NCI-H2081 treated with DMSO at 0.1 percent for 48 hours (cell line): ENCODE measurements around the gene ERBB4.
A peak's percentile ranks its signal among the peaks of the same experiment; 100 is the strongest.

Experiments used
- DNase-seq: peaks from one replicate; lab custom pipeline; 2025; lab: John Stamatoyannopoulos, UW

ERBB4 gene

DNA sequence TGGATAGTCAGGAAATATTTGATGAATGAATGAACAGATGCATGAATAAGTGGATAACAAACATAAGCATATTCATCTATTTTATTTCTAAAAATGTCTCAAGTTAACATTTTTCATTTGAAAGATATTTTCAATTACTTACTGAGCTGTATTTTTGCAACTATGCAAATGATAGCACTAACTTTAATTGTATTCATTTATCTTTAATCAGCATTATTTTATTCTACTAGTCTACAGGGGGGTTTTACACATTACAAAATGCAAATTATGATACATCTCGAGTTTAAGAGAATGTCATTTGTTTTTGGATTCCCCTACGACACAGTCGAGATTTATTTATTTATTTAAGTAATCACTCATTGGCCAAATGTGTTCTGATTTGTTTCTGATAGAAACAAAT lies 530.6 kb downstream of the ERBB4 start:
- DNase-seq: no peak

DNA sequence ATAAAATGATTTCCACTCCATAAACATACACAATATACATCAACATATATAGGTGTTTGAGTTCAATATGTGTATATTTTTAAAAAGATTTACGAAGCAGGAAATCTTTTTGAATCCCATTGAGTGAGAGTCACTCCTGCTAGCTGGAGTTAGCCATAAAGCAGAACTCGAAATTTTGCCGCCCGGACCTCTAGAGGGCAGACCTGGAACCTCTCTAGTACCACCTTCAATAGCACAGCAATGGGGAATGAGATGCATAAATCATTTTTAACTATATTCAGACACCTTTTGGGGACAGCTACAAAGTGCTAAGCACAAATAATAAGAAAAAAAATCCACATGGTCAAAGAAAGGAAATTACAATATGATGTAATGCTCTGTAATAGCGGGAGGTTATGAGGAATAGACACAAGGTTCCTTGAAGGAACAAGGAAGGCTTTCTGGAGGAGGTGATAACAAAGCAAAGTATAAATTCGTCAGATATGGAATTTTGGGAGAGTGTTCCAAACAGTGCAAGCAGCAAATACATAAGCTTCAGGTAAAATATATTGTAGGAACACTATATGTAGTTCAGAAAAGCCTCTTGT lies 533.4 kb downstream of the ERBB4 start:
- DNase-seq: peak; percentile 10

DNA sequence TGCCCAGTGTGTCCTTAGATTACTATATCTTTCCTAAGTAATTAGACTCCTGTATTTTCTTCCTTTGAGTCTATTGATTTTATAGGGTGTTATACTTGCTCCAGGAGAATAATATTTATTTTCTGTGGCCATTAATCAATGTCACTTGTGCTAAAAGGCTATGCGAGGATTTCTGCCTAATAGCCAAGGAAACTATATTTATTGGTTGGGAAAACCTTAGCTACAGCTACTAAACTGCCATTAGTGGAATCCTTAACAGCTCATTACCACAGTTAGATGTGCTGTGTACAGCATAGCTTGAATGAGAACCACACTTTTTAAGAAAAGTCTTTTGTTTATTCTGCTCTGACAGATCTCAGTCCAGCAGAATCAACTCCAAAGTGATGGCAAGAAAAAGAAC lies 537.3 kb downstream of the ERBB4 start:
- DNase-seq: no peak

DNA sequence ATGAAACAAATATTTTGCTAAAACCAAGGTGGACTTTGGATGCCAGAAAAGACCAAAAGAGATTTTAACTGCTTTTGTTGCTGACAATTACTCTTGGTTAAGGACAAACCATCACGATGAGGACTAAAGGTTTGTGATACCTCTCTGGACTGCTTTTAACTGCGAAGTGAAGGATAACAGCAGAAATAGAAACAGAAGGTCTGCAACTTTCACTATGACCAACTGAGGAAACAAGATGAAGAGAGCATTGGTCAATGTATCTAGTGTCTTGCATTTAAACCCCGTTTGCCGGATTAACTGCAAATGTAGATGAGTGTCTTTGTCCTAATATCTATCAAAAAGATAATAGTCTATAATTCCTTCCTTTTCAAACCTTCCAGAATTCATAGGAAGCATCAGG lies 541.7 kb downstream of the ERBB4 start:
- no peak for DNase-seq

DNA sequence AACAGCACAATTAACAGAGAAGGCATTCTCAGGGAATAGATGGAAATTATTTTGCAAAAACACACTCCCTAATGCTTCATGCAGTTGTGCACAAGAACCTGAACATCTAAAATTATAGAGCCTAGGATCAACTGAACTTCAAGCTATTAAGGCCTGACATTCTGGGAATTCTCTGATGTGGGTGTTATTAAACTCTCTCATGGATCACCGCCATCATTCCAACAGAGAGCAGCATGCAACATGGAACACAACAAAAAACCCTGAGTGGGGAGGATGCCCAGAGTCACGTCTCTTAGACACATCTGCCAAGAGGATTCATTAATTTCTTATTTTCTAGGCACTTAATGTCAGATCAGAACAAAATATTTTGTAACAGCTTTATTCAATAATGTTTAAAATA lies 543.8 kb downstream of the ERBB4 start:
- no peak for DNase-seq

DNA sequence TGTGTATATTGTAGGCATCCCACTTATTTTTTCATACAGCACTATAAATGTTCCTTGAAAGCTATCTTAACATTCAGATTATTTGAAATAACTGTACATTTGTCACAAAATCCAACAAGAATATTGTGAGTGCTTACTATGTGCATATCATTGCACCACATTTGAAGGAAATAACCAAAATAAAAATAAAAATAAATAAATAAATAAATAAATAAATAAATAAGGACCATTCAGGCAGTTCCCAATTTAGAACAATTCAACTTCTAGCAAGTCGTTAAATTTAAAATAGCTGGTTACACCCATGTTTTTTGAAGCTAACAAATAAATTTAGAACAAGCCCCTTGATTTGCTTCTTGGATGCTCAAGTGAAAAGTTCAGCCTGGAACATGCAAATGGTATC lies 548.3 kb downstream of the ERBB4 start:
- no peak for DNase-seq

DNA sequence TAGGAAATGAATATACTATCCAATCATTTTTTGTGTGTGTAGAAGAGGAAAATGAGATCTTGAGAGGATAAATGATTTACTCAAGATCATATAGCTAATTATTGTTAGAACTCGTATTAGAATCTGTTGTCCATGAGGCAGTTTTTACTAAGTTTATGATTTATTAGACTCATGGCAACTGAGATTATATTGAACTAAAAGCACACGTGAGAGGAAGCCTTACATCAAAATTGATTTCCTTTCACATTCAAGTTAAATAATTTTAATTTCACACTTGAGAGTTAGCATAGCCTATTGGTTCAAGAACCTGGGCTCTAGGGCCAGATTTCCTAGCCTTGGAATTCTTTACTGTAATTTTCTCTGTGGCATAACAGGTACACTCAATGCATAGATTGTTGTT lies 552.3 kb downstream of the ERBB4 start:
- no peak for DNase-seq

DNA sequence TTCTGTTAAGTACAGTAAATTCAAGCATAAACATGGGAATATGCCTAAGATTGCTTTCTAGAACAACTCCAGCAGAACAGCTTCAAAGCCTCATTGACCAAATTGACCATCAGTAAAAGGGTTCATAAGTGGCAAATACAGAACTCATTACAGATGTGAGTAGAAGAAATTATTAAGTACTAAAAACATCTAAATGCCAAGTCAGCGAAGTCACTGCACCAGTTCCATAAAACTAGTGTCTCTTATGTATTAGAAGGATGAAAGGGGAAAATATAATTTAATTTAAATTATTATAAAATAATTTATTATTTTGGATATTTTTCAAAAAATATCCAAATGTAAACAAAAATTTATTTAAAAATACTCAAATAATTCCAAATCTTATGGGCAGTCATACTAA lies 553.2 kb downstream of the ERBB4 start:
- DNase-seq: no peak

DNA sequence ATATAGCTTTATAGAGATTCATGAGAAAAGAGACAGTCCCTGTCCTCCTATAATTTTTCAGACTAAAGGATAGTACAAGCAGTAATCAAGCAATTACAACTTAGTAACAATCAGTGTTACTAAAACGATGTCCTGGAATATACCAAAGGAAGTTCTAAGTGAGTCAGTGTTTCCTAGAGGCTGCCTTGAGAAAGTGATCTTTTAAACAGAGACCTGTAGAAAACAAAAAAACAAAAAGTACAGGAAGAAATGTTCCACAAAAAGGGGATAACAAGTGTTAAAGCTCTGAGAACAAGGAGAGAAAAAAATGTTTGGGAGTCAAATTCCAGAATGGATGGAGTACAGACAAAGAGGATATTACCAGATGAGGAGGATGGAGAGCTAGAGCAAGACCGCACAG lies 556.4 kb downstream of the ERBB4 start:
- no peak for DNase-seq

DNA sequence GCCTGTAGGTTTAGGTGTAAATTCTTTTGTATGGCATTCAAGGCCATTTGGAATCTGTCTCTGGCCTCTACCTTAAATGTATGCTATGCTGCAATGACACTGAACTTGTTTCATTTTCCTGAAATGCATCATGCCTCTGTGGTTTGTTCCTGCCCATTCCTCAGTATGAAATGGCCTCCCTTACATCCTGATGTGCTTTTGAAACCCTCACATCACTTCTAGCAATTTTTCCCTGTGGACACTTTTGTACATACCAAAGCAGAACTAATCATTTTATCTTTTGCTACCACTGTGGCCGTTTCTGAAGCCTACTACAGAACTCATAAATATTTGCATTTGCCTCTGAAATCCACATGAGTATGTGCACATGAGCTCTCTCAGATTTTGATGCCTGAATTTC lies 557.2 kb downstream of the ERBB4 start:
- DNase-seq: no peak

DNA sequence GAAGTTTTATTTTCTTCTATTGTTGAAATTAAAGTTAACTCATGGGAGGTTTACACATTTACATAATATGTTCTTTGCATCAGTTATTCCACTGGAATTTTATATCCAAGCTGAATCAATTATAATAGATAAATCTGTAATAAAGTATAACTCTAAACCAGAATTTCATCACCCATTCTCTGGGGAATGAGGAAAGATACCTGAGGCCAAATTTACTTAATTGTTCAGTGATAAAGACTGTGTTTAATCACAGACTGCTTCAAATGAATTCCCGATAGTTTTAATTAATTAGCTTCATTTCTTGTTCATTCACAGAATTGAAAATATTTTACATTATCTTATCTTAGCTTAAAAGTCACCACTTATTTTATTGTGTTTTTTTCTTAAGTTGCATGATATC lies 562.5 kb downstream of the ERBB4 start:
- DNase-seq: no peak

DNA sequence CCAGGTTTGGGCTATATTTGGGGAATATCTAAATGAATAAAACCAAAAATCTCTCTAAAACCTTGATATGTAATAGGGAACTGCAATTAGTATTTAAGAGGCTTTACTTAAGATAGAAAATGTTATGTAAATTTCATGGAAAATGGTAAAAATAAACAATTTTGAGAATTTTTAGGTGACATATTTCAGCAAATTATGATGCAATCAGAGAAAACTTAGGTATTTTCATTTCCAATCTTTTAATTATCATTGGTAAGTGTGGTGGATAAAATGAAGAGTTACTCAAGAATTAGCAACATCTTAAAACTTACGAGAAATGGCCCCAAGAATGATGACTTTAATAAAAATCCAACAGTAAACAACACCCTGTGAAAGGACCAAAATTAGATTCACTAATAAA lies 571.4 kb downstream of the ERBB4 start:
- DNase-seq: no peak

DNA sequence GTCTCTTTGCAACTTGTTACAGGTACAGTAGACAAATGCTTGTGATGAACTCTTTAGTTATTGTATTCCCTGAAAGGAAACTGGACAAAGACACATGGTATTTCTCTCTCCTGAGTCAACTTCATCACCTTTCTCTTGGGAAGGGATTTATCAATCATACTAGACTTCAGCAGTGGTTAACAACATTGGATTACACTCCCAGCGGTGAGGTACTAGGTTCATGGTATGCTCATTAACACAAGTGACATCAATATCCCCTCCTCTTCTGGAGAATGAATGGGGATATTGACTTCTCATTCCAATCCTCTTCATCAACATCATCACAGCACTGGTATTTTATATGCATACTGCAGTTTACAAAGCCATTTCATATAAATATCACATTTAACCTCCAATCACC lies 574.6 kb downstream of the ERBB4 start:
- no peak for DNase-seq

DNA sequence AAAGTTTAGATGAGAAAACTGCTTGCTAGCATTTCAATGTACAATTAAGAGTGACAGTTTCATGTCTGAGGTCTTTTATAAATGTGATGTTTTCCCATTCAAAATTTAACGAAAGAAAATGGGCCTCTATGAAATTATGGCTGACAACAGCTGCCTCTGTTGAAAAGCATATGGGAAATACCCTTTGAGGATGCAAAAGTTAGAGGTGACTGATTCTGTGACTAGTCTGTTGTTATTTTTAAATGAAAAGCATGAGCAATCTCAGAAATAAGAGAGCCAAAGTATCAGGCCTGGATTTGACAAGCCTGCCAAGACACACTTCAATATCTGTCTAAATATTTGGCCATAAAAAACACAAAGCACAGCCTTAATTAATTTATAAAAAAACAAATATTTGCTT lies 580.8 kb downstream of the ERBB4 start:
- no peak for DNase-seq

DNA sequence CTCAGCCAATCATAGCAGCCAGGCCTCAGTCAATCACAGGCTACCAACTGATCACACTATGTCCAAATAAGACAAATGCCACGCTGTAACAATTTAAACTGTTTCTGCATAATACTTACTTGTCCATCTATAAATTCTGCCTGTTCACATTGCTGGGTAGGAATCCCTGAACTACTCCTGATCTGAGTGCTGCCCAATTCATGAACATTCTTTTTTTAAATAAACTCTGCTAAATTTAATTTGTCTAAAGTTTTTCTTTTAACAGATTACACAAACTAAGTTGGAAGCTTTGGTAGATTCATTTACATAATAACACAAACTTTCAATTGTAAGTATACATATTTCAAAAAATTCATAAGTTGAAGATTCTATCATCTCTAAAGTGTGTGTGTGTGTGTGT lies 583.0 kb downstream of the ERBB4 start:
- no peak for DNase-seq

DNA sequence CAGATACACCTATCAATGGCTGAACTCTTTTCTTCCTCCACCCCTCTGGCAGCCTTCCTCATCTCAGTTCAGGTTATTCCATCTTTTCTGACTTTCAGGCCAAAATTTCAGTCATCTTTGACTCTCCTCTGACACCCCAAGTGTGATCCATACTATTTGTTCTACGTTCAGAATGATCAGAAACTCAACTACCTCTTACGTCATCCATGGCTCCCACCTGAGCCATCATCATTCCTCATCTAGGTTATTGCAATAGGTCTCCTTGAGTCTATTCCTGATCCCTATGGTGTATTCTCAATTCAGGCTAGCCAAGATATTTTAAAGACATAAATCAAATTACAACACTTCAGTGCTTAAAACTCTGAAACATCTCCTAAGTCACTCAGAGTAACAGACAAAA lies 589.7 kb downstream of the ERBB4 start:
- DNase-seq: no peak

DNA sequence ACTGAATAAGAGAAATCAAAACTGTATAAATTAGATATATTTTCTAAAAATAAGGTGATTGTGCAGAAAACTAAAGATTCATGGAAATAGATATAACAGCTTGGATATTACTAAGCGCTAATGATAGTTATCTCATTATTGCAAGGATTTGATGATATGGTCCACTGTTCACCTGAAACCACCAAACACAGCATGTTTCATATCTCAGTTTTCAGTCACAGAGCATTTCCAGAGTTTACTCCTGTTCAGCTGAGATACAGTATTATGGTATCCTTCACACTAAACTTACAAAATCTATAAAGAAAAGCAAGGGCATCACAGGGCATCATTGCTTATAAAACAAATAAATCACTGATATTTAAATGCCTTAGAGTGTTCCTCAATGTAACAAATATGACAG lies 591.6 kb downstream of the ERBB4 start:
- DNase-seq: no peak

DNA sequence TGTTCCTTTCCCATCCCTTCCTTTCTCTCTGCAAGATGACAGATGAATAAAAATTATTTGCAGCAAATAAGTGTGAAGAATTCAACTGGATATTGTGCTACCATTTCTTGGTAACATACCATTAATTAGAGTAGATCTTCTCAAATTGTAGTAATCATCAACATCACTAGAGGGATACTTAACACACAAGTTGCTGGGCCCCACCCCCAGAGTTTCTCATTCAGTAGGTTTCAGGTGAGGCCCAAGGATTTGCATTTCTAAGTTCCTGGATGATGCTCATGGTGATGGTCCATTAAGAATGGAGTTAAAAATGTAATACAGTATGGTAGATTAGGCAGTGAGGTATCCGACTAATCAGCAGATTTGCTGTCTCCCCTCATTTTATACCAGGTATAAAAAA lies 594.0 kb downstream of the ERBB4 start:
- no peak for DNase-seq

DNA sequence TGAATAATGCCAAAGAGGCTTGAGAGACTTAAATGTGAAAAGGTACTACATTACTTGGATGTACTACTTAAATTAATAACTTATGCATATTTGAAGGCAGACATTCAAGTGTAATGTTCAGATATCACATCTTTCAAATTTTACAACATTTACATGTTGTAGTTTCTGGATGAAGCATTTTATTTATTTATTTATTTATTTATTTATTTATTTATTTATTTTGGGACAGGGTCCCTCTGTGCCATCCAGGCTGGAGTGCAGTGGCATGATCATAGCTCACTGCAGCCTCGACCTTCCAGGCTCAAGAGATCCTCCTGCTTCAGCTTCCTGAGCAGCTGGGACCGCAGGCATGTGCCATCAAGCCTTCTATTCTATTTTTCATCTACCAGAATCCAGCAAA lies 596.4 kb downstream of the ERBB4 start:
- DNase-seq: no peak

DNA sequence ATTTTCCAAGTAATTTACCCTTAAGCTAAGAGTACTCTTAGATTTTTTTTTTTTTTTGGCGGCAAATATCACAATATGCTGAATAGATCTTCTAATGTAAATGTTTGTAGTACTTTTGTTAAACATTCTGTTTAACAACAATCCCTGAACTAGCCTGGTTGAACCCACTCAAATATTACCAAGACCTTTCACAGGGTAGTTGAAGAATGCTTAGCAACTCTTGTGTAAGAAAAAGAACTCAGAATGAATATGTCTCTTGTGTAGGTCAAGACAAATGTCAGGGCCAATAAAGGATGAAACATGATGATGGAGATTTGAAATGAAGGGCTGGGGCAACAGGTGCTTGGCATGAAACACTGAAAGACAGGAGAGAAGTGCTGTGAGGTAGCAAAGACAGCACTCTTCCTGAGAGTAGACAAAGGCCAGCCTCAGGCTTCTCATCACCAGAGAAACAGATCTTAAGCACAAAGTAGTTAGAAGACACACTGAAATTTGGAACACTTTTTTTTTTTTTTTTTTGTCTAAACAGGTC lies 597.3 kb downstream of the ERBB4 start:
- no peak for DNase-seq

DNA sequence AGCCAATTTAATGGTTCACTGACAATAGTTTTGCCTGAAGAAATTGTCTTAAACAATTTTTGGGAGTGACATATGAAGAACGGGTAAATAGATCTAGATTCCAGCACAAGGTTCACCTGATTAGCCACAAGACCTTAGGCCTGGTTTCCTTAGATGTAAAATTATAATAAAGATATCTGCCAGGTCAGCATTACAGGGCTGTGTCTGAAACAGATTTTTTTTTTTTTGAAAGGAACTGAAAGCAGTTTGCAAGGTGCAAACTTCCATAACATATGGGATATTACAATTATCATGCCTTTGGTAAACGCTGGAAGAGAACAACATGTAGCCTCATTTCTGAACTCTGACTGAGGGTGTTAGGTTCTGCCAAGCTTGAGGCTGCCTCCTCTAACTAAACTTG lies 599.4 kb downstream of the ERBB4 start:
- no peak for DNase-seq

DNA sequence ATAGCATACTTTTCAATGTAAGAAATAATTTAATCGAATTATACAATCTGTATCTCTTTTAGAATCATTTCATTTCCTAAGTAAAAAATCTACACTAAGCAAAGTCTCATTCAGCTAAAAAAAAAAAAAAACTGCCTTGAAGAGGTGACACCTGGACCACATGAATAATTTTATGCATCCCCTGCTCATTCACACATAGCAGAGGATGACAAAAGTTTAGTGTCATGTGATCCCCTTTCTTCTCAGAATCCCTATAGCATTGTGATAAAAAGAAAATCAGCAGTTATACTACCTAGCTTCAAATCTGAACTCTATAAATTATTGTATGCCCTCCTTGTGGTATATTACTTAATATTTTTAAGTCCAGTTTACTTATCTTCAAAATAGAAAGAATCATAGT lies 603.8 kb downstream of the ERBB4 start:
- DNase-seq: no peak

DNA sequence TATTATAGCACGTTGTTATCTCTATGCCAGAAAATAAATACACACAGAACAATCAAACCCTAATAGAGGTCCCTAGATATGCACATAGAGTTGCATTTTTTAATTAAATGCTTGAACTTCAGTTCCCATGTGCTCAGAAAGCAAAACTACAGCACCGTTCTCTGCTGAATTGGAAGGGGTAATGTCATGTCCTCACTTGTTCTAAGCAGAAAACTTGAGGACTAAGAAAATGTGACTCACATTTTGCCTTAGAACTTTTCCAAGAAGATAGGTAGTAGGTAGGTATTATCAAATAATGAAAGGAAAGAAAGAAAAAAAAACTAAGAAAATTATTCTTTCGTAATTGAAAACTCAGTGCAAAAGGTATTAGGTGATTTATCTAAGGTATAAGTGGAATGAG lies 607.3 kb downstream of the ERBB4 start:
- no peak for DNase-seq

DNA sequence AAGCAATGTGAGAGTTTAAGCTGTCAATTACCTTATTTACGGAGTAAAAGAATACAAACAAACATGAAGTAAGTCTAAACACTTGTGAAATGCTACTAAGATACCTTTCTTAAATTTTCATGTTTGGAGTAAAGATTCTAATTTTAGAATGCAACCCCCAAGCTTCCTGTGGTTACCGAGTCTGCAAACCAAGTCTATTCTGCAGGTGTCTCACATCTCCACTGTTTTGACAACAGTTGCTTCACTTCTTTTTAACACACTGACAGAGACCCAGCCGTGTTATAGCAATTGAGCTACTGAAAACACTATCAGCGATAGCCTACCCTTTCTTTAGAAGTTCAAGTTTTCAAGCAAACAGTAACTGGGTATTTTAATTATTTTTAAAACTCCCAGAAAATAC lies 608.3 kb downstream of the ERBB4 start:
- DNase-seq: no peak

DNA sequence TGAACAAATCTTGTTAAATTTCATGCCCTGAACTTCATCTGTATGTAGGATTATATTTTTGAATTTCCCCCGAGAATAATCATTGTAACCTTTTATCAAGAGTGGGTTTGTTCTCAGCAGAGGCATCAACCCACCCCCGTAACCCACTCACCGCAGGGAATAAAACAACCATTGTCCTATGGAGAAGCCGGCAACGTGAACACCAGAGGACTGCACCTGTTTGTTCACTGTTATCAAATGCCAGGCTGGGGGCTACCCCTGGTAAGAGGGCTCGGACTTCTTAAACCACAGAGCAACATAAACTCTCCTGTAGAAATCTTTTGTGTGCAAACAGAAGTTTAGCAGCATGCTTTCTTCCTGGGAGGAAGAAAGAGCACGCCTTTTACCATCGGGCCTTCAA lies 610.4 kb downstream of the ERBB4 start:
- DNase-seq: no peak
